ENCODE results near the gene WNT3A. TPM values are rescaled to one million over a fixed set of nuclear protein-coding genes. Genes with fewer than 3 reads are reported as not detected.

The WNT3A gene
- polyA plus RNA-seq, 1 donor (not counting 4 experiments of a cell fraction or from before 2014, with no cell fraction given) = 0.07 TPM

- H3K9ac ChIP-seq (ENCODE audit: control insufficient read depth, extremely low read depth, insufficient read depth, low read length) = peak overlapping the region; percentile 79
- H3K9me1 ChIP-seq (ENCODE audit: control insufficient read depth, extremely low read depth, insufficient read depth, low read length) = peaks cover 2% of the 10 kb centered on the region
- peak overlapping the region; percentile 72 to 87 (median 75) for H3K4me3 ChIP-seq (ENCODE audit: control insufficient read depth in 2 of 3, extremely low read depth in 1 of 3, insufficient read depth in 2 of 3, low read depth in 1 of 3, low read length in 3 of 3)
- H3K9me3 ChIP-seq (ENCODE audit: control insufficient read depth, low read depth, low read length) = no peaks in the 10 kb centered on the region
- DNase-seq (ENCODE audit: low read depth, low spot score) (no peak), FAIRE-seq (no peak)
- H2AFZ ChIP-seq (ENCODE audit: control insufficient read depth, low read length) = peak overlapping the region; percentile 22
- peak overlapping the region; percentile 14 for H3K27ac ChIP-seq (ENCODE audit: control insufficient read depth, insufficient read depth, low read length)
- peak overlapping the region; percentile 80 for H3K4me2 ChIP-seq (ENCODE audit: control insufficient read depth, extremely low read depth, insufficient read depth, low read depth, low read length)
- H3K79me2 ChIP-seq (ENCODE audit: control insufficient read depth, insufficient read depth, low read length) = peaks cover 44% of the 10 kb centered on the region
- dilution Hi-C loops (cut with MboI; ENCODE audit: extremely low pct_ligation_motif_present, low sequenced_read_pairs) = no loop called here
- no peaks in the 10 kb centered on the region for H3K27me3 ChIP-seq (ENCODE audit: control insufficient read depth, extremely low read depth, insufficient read depth, low read length)
- H3K4me1 ChIP-seq (ENCODE audit: control insufficient read depth, extremely low read depth, insufficient read depth, low read length) = peaks cover 5% of the 10 kb centered on the region
- TF ChIP-seq EZH2 (IDR thresholded peaks at IDR 0.05; ENCODE audit: low read length) = no peak
- TF ChIP-seq CTCF (optimal IDR thresholded peaks at IDR 0.05 in 1 of 3, IDR thresholded peaks at IDR 0.05 in 1 of 3, conservative IDR thresholded peaks at IDR 0.05 in 1 of 3; ENCODE audit: extremely low read depth in 1 of 3, insufficient read depth in 2 of 3, low read length in 3 of 3) = peak; percentile 11 to 68 (median 52)
- H3K36me3 ChIP-seq (ENCODE audit: control insufficient read depth in 2 of 2, extremely low read depth in 1 of 2, insufficient read depth in 2 of 2, low read length in 2 of 2) = peaks cover 26 to 30% of the 10 kb centered on the region in 2 experiments
- peaks cover 25% of the 10 kb centered on the region for H4K20me1 ChIP-seq (ENCODE audit: control insufficient read depth, extremely low read depth, insufficient read depth, low read length)
These were observed 95.4 kb downstream of the WNT3A start for GRCh38 chr1:228101994-228102790.

- peak within 1 kb of the TSS; percentile 97 for H2AFZ ChIP-seq (ENCODE audit: control insufficient read depth, low read length)
- no peaks in the 10 kb centered on the region for H3K9me3 ChIP-seq (ENCODE audit: control insufficient read depth, low read depth, low read length)
- TF ChIP-seq EZH2 (IDR thresholded peaks at IDR 0.05; ENCODE audit: low read length) (no peak), CTCF (optimal IDR thresholded peaks at IDR 0.05 in 1 of 3, IDR thresholded peaks at IDR 0.05 in 1 of 3, conservative IDR thresholded peaks at IDR 0.05 in 1 of 3; ENCODE audit: extremely low read depth in 1 of 3, insufficient read depth in 2 of 3, low read length in 3 of 3) (peak in 1 of 3 experiments; percentile 1)
- H3K4me3 ChIP-seq (ENCODE audit: control insufficient read depth in 2 of 3, extremely low read depth in 1 of 3, insufficient read depth in 2 of 3, low read depth in 1 of 3, low read length in 3 of 3) = peak within 1 kb of the TSS; percentile 72 to 87 (median 75)
- no peaks in the 10 kb centered on the region for H3K27me3 ChIP-seq (ENCODE audit: control insufficient read depth, extremely low read depth, insufficient read depth, low read length)
- peak within 1 kb of the TSS; percentile 80 for H3K4me2 ChIP-seq (ENCODE audit: control insufficient read depth, extremely low read depth, insufficient read depth, low read depth, low read length)
- H3K9me1 ChIP-seq (ENCODE audit: control insufficient read depth, extremely low read depth, insufficient read depth, low read length) = peaks cover 2% of the 10 kb centered on the region
- dilution Hi-C loops (cut with MboI; ENCODE audit: extremely low pct_ligation_motif_present, low sequenced_read_pairs) = no loop called here
- peaks cover 42% of the 10 kb centered on the region for H3K79me2 ChIP-seq (ENCODE audit: control insufficient read depth, insufficient read depth, low read length)
- peaks cover 6% of the 10 kb centered on the region for H3K4me1 ChIP-seq (ENCODE audit: control insufficient read depth, extremely low read depth, insufficient read depth, low read length)
- H3K9ac ChIP-seq (ENCODE audit: control insufficient read depth, extremely low read depth, insufficient read depth, low read length) = peak within 1 kb of the TSS; percentile 79
- DNase-seq (ENCODE audit: low read depth, low spot score) (no peak), FAIRE-seq (no peak)
- peaks cover 18% of the 10 kb centered on the region for H4K20me1 ChIP-seq (ENCODE audit: control insufficient read depth, extremely low read depth, insufficient read depth, low read length)
- peak within 1 kb of the TSS; percentile 72 for H3K27ac ChIP-seq (ENCODE audit: control insufficient read depth, insufficient read depth, low read length)
- peaks cover 21 to 31% of the 10 kb centered on the region in 2 experiments for H3K36me3 ChIP-seq (ENCODE audit: control insufficient read depth in 2 of 2, extremely low read depth in 1 of 2, insufficient read depth in 2 of 2, low read length in 2 of 2)
These were observed 96.2 kb downstream of the WNT3A start, which contains the start of gene C1orf35 for GRCh38 chr1:228102791-228103620. C1orf35 (minus strand) TSS chr1:228103325; CDS start chr1:228103227, 98 bp downstream.

All from keratinocyte (primary cell).